ENCODE results near the gene MAT2B. TPM values are rescaled to one million over a fixed set of nuclear protein-coding genes. Genes with fewer than 3 reads are reported as not detected.

Gene MAT2B
- total RNA-seq, 1 donor from 2014 or later: 47.5 TPM

DNA sequence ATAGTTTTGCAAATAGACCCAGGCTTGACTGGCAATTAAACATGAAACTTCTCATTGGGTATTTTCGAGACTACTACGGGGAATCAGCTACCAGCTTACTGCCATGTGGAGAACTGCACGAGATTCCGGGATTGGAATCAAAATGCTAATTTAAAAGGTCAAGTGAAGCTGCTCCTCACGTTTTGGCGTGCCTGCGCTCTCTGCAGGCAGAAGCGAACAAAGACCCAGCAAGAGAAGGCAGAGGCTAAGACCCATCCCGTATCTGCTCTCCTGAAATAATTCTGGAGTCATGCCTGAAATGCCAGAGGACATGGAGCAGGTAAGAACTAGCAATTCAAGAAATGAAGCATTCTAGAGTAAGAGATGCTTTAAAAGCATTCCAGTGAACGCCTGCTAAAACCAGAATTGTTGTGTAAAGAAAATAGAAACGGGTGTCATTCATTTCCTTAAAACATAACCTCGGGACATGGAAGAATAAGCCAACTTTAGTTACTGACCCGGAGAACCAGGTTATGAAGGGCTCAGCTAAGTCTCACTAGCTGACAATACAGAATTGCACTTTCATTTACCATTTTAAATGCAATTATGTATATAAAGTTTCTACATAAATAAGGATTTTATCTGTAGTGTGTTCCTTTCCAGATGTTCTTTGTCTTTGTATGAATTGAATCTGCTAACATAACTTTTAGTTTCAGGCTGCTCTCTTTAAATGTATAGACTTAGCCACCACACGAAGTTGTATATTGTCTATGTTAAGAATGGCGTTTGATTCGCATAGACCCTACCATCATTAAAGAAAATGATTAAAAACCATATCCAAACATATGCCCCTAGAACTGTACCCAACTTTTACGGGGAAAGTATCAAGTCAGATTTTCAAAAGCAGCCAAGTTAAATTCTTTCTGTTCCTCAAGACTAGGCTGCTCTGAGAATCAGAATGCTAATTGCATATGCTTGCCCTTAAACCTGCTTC lies 2.0 kb upstream of the MAT2B start:
- no peaks in the 10 kb centered on the region for H3K9me3 ChIP-seq (ENCODE audit: control insufficient read depth in 3 of 3, low read length in 3 of 3)
- peak overlapping the region; percentile 89 for H3K27ac ChIP-seq (ENCODE audit: low read depth, low read length)
- no peaks in the 10 kb centered on the region for H3K36me3 ChIP-seq (ENCODE audit: control insufficient read depth in 3 of 3, insufficient read depth in 3 of 3, low read length in 3 of 3)
- H3K4me3 ChIP-seq (ENCODE audit: low read length in 3 of 3): peak overlapping the region; percentile 75 to 98 (median 94)
- H3K4me1 ChIP-seq (ENCODE audit: control insufficient read depth in 3 of 3, insufficient read depth in 3 of 3, low read length in 3 of 3): peaks cover 10 to 33% (median 10%) of the 10 kb centered on the region in 3 donors
- no peaks in the 10 kb centered on the region for H3K27me3 ChIP-seq (ENCODE audit: control insufficient read depth in 3 of 3, insufficient read depth in 3 of 3, low read length in 3 of 3)
- peak overlapping the region; percentile 84 to 93 (median 85) for H3K9ac ChIP-seq (ENCODE audit: low read depth in 1 of 3, low read length in 3 of 3)

DNA sequence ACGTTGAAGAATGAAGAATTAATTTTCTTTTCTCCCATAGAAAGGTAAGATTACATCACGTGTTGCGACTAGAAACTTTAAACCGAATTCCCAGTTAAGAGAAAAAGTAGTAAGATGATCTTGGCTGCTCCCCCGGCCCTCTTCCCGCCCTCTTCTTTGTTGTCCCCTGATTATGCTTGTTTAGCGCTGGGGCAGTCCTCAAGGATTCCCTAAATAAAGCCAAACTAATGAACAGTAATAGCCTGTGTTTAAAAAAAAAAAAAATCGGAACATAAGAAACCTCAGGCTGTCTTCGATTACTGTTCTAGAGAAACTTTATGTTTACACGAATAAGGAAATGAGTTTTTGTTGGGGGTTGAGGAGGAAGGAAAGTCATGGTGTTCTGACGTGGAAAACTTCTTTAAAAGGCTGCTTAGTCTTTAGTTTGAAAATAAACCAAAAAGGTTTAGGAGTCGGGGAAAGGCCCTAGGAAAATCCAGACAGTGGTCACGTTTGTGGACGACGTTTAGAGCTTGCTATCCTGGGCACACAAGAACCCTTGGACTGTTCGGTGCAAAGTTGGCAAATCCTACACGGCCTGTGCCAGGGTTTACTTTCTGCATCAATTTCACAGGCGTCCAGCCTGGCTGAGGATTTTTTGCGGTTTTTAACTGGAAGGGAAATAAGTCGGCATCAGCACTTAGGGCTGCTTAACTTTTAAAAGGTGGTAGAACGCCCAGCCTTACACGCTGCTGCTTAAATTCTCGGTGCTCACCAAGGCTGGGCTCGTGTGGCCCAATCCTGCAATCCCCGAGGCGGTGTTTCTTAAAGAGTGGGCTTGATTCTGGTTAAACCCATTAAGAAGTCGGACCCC lies 1.1 kb upstream of the MAT2B start:
- peak overlapping the region; percentile 89 for H3K27ac ChIP-seq (ENCODE audit: low read depth, low read length)
- no peaks in the 10 kb centered on the region for H3K27me3 ChIP-seq (ENCODE audit: control insufficient read depth in 3 of 3, insufficient read depth in 3 of 3, low read length in 3 of 3)
- H3K36me3 ChIP-seq (ENCODE audit: control insufficient read depth in 3 of 3, insufficient read depth in 3 of 3, low read length in 3 of 3): no peaks in the 10 kb centered on the region
- peak overlapping the region; percentile 84 to 93 (median 85) for H3K9ac ChIP-seq (ENCODE audit: low read depth in 1 of 3, low read length in 3 of 3)
- no peaks in the 10 kb centered on the region for H3K9me3 ChIP-seq (ENCODE audit: control insufficient read depth in 3 of 3, low read length in 3 of 3)
- peak overlapping the region; percentile 75 to 98 (median 94) for H3K4me3 ChIP-seq (ENCODE audit: low read length in 3 of 3)
- H3K4me1 ChIP-seq (ENCODE audit: control insufficient read depth in 3 of 3, insufficient read depth in 3 of 3, low read length in 3 of 3): peaks cover 12 to 37% (median 13%) of the 10 kb centered on the region in 3 donors

- Histone ChIP-seq H3K27me3 (ENCODE audit: control insufficient read depth in 3 of 3, insufficient read depth in 3 of 3, low read length in 3 of 3) (no peaks in the 10 kb centered on the region), H3K27ac (ENCODE audit: low read depth, low read length) (peak overlapping the region; percentile 89), H3K4me3 (ENCODE audit: low read length in 3 of 3) (peak overlapping the region; percentile 75 to 98 (median 94)), H3K9me3 (ENCODE audit: control insufficient read depth in 3 of 3, low read length in 3 of 3) (no peaks in the 10 kb centered on the region), H3K36me3 (ENCODE audit: control insufficient read depth in 3 of 3, insufficient read depth in 3 of 3, low read length in 3 of 3) (no peaks in the 10 kb centered on the region), H3K9ac (ENCODE audit: low read depth in 1 of 3, low read length in 3 of 3) (peak overlapping the region; percentile 84 to 93 (median 85)), H3K4me1 (ENCODE audit: control insufficient read depth in 3 of 3, insufficient read depth in 3 of 3, low read length in 3 of 3) (peaks cover 12 to 43% (median 13%) of the 10 kb centered on the region in 3 donors)
Measured at GRCh38 chr5:163505049-163505367, 411 bp upstream of the MAT2B start.

DNA sequence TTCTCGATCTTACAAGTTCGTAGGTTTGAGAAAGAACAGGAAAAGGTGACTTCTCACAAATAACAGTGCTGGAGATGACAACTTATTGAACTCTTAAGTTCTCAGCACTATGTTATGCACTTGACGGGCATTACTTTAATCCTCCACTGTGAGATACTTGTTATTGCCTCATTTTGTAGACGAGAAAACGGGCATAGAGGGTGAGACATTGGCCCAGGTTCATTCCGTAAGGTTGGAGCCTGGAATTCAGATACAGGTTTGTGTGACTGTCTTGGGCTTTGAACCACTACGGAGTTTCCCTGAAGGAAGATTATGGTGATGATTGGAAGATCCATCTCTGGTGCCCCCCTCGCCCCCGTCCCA lies 657 bp downstream of the MAT2B start:
- Histone ChIP-seq H3K4me3 (ENCODE audit: low read length in 3 of 3) (peak overlapping the region; percentile 75 to 98 (median 94)), H3K27me3 (ENCODE audit: control insufficient read depth in 3 of 3, insufficient read depth in 3 of 3, low read length in 3 of 3) (no peaks in the 10 kb centered on the region), H3K36me3 (ENCODE audit: control insufficient read depth in 3 of 3, insufficient read depth in 3 of 3, low read length in 3 of 3) (no peaks in the 10 kb centered on the region), H3K27ac (ENCODE audit: low read depth, low read length) (peak overlapping the region; percentile 89), H3K9me3 (ENCODE audit: control insufficient read depth in 3 of 3, low read length in 3 of 3) (no peaks in the 10 kb centered on the region), H3K4me1 (ENCODE audit: control insufficient read depth in 3 of 3, insufficient read depth in 3 of 3, low read length in 3 of 3) (peaks cover 12 to 50% (median 13%) of the 10 kb centered on the region in 3 donors), H3K9ac (ENCODE audit: low read depth in 1 of 3, low read length in 3 of 3) (peak overlapping the region; percentile 85 to 94 (median 93))

- peak overlapping the region; percentile 75 to 98 (median 94) for H3K4me3 ChIP-seq (ENCODE audit: low read length in 3 of 3)
- no peaks in the 10 kb centered on the region for H3K9me3 ChIP-seq (ENCODE audit: control insufficient read depth in 3 of 3, low read length in 3 of 3)
- peak overlapping the region; percentile 89 for H3K27ac ChIP-seq (ENCODE audit: low read depth, low read length)
- peak overlapping the region; percentile 85 to 94 (median 93) for H3K9ac ChIP-seq (ENCODE audit: low read depth in 1 of 3, low read length in 3 of 3)
- H3K36me3 ChIP-seq (ENCODE audit: control insufficient read depth in 3 of 3, insufficient read depth in 3 of 3, low read length in 3 of 3): no peaks in the 10 kb centered on the region
- H3K27me3 ChIP-seq (ENCODE audit: control insufficient read depth in 3 of 3, insufficient read depth in 3 of 3, low read length in 3 of 3): no peaks in the 10 kb centered on the region
- H3K4me1 ChIP-seq (ENCODE audit: control insufficient read depth in 3 of 3, insufficient read depth in 3 of 3, low read length in 3 of 3): peaks cover 13 to 51% (median 13%) of the 10 kb centered on the region in 3 donors
Measured at GRCh38 chr5:163506726-163507125, 1.3 kb downstream of the MAT2B start.

DNA sequence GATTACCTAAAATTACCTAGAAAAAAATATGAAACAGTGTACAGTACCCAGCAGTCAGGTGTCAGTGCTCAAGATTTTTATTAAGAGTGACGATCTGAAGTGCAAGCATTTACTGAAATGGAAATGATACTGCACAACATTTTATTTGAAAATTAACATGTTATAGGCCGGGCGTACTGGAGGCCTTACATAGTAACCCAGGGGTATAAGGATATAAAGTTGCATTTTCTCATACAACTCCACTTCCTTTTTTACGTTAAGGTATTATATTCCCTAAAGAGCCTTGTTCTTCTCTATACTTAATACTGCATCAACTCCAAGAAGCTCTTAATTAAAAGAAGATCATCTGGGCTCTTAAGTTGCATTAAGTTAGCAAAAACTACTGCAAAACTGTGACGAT lies 3.3 kb downstream of the MAT2B start:
- peaks cover 12 to 54% (median 20%) of the 10 kb centered on the region in 3 donors for H3K4me1 ChIP-seq (ENCODE audit: control insufficient read depth in 3 of 3, insufficient read depth in 3 of 3, low read length in 3 of 3)
- no peaks in the 10 kb centered on the region for H3K27me3 ChIP-seq (ENCODE audit: control insufficient read depth in 3 of 3, insufficient read depth in 3 of 3, low read length in 3 of 3)
- peaks cover 7 to 15% (median 11%) of the 10 kb centered on the region in 3 donors for H3K36me3 ChIP-seq (ENCODE audit: control insufficient read depth in 3 of 3, insufficient read depth in 3 of 3, low read length in 3 of 3)
- no peaks in the 10 kb centered on the region for H3K9me3 ChIP-seq (ENCODE audit: control insufficient read depth in 3 of 3, low read length in 3 of 3)
- H3K4me3 ChIP-seq (ENCODE audit: low read length in 3 of 3): peak overlapping the region in 2 of 3 donors; percentile 19 to 66
- peak overlapping the region; percentile 9 to 54 (median 25) for H3K9ac ChIP-seq (ENCODE audit: low read depth in 1 of 3, low read length in 3 of 3)
- peak overlapping the region; percentile 49 for H3K27ac ChIP-seq (ENCODE audit: low read depth, low read length)

DNA sequence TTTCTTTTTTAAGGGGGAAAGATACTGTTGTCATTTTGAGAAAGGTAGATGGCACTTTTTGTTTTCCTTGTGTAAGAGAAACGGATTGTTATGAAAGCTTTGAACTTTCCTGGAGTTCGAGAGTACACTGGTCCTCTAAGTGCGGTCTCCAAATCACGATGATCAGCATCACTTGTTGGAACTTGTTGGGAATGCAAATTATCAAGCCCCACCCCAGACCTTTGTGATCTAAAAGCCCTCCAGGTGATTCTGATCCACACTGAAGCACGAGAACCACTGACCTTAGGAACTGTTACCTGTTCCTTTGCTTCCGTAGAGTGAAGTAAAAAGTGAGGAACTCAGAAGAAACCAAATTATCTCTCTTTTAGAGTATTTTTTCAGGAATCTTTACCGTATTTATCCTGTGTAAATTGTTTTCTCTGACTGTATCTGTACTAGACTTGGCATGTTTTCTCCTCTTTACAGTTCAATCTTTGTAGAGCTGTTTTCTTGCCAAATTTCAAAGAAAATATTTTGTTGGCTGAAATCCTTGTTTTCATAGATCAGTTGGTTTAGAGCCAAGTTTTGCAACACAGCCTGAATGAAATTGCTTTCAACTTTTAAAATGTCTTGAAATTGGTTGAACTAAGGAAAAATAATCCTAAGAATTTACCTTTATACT lies 4.0 kb downstream of the MAT2B start:
- Histone ChIP-seq H3K36me3 (ENCODE audit: control insufficient read depth in 3 of 3, insufficient read depth in 3 of 3, low read length in 3 of 3) (peaks cover 7 to 18% (median 13%) of the 10 kb centered on the region in 3 donors), H3K27me3 (ENCODE audit: control insufficient read depth in 3 of 3, insufficient read depth in 3 of 3, low read length in 3 of 3) (no peaks in the 10 kb centered on the region), H3K4me1 (ENCODE audit: control insufficient read depth in 3 of 3, insufficient read depth in 3 of 3, low read length in 3 of 3) (peaks cover 12 to 48% (median 20%) of the 10 kb centered on the region in 3 donors), H3K9me3 (ENCODE audit: control insufficient read depth in 3 of 3, low read length in 3 of 3) (no peaks in the 10 kb centered on the region), H3K4me3 (ENCODE audit: low read length in 3 of 3) (peak overlapping the region; percentile 19 to 66 (median 31)), H3K9ac (ENCODE audit: low read depth in 1 of 3, low read length in 3 of 3) (peak overlapping the region; percentile 9 to 69 (median 35)), H3K27ac (ENCODE audit: low read depth, low read length) (peak overlapping the region; percentile 49)

- no peaks in the 10 kb centered on the region for H3K27me3 ChIP-seq (ENCODE audit: control insufficient read depth in 3 of 3, insufficient read depth in 3 of 3, low read length in 3 of 3)
- H3K9ac ChIP-seq (ENCODE audit: low read depth in 1 of 3, low read length in 3 of 3): no peak overlapping the region
- no peak overlapping the region for H3K4me3 ChIP-seq (ENCODE audit: low read length in 3 of 3)
- H3K9me3 ChIP-seq (ENCODE audit: control insufficient read depth in 3 of 3, low read length in 3 of 3): no peaks in the 10 kb centered on the region
- H3K4me1 ChIP-seq (ENCODE audit: control insufficient read depth in 3 of 3, insufficient read depth in 3 of 3, low read length in 3 of 3): peaks cover 11 to 32% (median 17%) of the 10 kb centered on the region in 3 donors
- H3K27ac ChIP-seq (ENCODE audit: low read depth, low read length): no peak overlapping the region
- H3K36me3 ChIP-seq (ENCODE audit: control insufficient read depth in 3 of 3, insufficient read depth in 3 of 3, low read length in 3 of 3): peaks cover 19 to 43% (median 37%) of the 10 kb centered on the region in 3 donors
Measured at GRCh38 chr5:163512526-163512925, 7.1 kb downstream of the MAT2B start.

DNA sequence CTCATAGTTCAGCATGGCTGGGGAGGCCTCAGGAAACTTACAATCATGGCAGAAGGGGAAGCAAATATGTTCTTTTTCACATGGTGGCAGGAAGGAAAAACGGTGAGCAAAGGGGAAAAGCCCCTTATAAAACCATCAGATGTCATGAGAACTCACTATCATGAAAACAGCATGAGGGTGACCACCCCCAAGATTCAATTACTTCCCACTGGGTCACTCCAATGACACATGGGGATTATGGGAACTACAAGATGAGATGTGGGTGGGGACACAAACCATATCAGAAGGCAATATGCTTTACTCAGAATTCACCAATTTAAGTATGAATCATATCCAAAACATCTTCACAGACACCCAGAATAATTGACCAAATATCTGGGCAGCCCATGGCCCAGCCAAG lies 19.7 kb downstream of the MAT2B start:
- peaks cover 0 to 4% (median 0%) of the 10 kb centered on the region in 3 donors for H3K36me3 ChIP-seq (ENCODE audit: control insufficient read depth in 3 of 3, insufficient read depth in 3 of 3, low read length in 3 of 3)
- H3K4me1 ChIP-seq (ENCODE audit: control insufficient read depth in 3 of 3, insufficient read depth in 3 of 3, low read length in 3 of 3): no peaks in the 10 kb centered on the region
- no peak overlapping the region for H3K4me3 ChIP-seq (ENCODE audit: low read length in 3 of 3)
- H3K27ac ChIP-seq (ENCODE audit: low read depth, low read length): no peak overlapping the region
- H3K27me3 ChIP-seq (ENCODE audit: control insufficient read depth in 3 of 3, insufficient read depth in 3 of 3, low read length in 3 of 3): no peaks in the 10 kb centered on the region
- no peak overlapping the region for H3K9ac ChIP-seq (ENCODE audit: low read depth in 1 of 3, low read length in 3 of 3)
- H3K9me3 ChIP-seq (ENCODE audit: control insufficient read depth in 3 of 3, low read length in 3 of 3): no peaks in the 10 kb centered on the region

Data from skeletal muscle tissue (tissue), 4 donors.